ENCODE measurements around the gene GFOD2.

DNA sequence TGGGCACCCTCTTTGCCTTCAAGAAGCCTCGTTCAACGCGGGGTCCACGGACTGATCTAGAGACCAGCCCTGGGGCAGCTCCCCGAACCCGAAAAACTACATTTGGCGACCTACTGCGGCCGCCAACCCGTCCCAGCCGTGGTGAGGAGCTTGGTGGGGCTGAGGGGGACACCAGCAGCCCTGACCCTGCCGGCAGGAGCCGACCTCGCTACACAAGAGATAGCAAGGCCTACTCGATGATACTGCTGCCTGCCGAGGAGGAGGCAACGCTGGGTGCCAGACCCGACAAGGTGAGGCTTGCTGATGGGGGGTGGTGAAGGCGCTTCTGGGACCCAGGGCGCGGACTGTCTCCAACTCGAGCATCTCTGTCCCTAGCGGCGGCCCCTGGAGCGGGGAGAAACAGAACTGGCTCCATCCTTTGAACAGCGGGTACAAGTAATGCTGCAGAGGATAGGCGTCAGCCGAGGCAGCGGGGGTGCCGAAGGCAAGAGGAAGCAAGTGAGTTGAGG is 64.7 kb downstream of the GFOD2 start:
- no peak for TF ChIP-seq POLR2A (IDR thresholded peaks at IDR 0.05; ENCODE audit: insufficient read depth in 1 of 2, low read depth in 2 of 2, low read length in 2 of 2)
- no peak for TF ChIP-seq MIXL1 (CRISPR knock-in tag; IDR thresholded peaks at IDR 0.05)
- no peak for TF ChIP-seq ATF3 (CRISPR knock-in tag; IDR thresholded peaks at IDR 0.05)
- TF ChIP-seq HNRNPLL (IDR thresholded peaks at IDR 0.05; ENCODE audit: low read depth, low read length, poor library complexity, severe bottlenecking): no peak
- no peak for TF ChIP-seq NFRKB (IDR thresholded peaks at IDR 0.05)
- TF ChIP-seq MEIS1 (CRISPR knock-in tag; IDR thresholded peaks at IDR 0.05; ENCODE audit: borderline replicate concordance): no peak
- no peak for TF ChIP-seq EP300 (IDR thresholded peaks at IDR 0.05; ENCODE audit: low read depth in 2 of 2, low read length in 2 of 2)
- TF ChIP-seq EP300 (CRISPR knock-in tag; IDR thresholded peaks at IDR 0.05; ENCODE audit: borderline replicate concordance): no peak
- TF ChIP-seq MAZ (IDR thresholded peaks at IDR 0.05; ENCODE audit: borderline replicate concordance, low read depth, low read length): no peak
- TF ChIP-seq MAZ (CRISPR knock-in tag; IDR thresholded peaks at IDR 0.05; ENCODE audit: low read depth): no peak
- TF ChIP-seq FIP1L1 (IDR thresholded peaks at IDR 0.05; ENCODE audit: borderline replicate concordance, insufficient read depth, low read depth, low read length): no peak
- no peak for TF ChIP-seq ZBTB8A (CRISPR knock-in tag; IDR thresholded peaks at IDR 0.05; ENCODE audit: borderline replicate concordance, low read depth)
- TF ChIP-seq IKZF5 (CRISPR knock-in tag; IDR thresholded peaks at IDR 0.05): no peak
- TF ChIP-seq, protein P1, sequence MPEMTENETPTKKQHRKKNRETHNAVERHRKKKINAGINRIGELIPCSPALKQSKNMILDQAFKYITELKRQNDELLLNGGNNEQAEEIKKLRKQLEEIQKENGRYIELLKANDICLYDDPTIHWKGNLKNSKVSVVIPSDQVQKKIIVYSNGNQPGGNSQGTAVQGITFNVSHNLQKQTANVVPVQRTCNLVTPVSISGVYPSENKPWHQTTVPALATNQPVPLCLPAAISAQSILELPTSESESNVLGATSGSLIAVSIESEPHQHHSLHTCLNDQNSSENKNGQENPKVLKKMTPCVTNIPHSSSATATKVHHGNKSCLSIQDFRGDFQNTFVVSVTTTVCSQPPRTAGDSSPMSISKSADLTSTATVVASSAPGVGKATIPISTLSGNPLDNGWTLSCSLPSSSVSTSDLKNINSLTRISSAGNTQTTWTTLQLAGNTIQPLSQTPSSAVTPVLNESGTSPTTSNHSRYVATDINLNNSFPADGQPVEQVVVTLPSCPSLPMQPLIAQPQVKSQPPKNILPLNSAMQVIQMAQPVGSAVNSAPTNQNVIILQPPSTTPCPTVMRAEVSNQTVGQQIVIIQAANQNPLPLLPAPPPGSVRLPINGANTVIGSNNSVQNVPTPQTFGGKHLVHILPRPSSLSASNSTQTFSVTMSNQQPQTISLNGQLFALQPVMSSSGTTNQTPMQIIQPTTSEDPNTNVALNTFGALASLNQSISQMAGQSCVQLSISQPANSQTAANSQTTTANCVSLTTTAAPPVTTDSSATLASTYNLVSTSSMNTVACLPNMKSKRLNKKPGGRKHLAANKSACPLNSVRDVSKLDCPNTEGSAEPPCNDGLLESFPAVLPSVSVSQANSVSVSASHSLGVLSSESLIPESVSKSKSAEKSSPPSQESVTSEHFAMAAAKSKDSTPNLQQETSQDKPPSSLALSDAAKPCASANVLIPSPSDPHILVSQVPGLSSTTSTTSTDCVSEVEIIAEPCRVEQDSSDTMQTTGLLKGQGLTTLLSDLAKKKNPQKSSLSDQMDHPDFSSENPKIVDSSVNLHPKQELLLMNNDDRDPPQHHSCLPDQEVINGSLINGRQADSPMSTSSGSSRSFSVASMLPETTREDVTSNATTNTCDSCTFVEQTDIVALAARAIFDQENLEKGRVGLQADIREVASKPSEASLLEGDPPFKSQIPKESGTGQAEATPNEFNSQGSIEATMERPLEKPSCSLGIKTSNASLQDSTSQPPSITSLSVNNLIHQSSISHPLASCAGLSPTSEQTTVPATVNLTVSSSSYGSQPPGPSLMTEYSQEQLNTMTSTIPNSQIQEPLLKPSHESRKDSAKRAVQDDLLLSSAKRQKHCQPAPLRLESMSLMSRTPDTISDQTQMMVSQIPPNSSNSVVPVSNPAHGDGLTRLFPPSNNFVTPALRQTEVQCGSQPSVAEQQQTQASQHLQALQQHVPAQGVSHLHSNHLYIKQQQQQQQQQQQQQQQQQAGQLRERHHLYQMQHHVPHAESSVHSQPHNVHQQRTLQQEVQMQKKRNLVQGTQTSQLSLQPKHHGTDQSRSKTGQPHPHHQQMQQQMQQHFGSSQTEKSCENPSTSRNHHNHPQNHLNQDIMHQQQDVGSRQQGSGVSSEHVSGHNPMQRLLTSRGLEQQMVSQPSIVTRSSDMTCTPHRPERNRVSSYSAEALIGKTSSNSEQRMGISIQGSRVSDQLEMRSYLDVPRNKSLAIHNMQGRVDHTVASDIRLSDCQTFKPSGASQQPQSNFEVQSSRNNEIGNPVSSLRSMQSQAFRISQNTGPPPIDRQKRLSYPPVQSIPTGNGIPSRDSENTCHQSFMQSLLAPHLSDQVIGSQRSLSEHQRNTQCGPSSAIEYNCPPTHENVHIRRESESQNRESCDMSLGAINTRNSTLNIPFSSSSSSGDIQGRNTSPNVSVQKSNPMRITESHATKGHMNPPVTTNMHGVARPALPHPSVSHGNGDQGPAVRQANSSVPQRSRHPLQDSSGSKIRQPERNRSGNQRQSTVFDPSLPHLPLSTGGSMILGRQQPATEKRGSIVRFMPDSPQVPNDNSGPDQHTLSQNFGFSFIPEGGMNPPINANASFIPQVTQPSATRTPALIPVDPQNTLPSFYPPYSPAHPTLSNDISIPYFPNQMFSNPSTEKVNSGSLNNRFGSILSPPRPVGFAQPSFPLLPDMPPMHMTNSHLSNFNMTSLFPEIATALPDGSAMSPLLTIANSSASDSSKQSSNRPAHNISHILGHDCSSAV (CRISPR knock-in tag; IDR thresholded peaks at IDR 0.05; ENCODE audit: borderline replicate concordance): no peak
- TF ChIP-seq NKX3-1 (CRISPR knock-in tag; IDR thresholded peaks at IDR 0.05): no peak
- no peak for TF ChIP-seq MBD4 (IDR thresholded peaks at IDR 0.05; ENCODE audit: borderline replicate concordance, low read length)
